ENCODE measurements around the gene CASKIN1. TPM values are rescaled to one million over a fixed set of nuclear protein-coding genes. Genes with fewer than 3 reads are reported as not detected.

Gene CASKIN1
- total RNA-seq, 1 experiment from 2014 or later: 6.6 TPM

GRCh38 chr16:2210386-2211365 lies 14.3 kb upstream of the CASKIN1 start, which contains the start of gene BRICD5:
Gene BRICD5, minus strand, starts transcription at chr16:2210863. Its CDS starts 30 bp downstream, at chr16:2210833.
- no peak for TF ChIP-seq CTCF (IDR thresholded peaks at IDR 0.05; ENCODE audit: insufficient read depth in 1 of 2, low read depth in 1 of 2, low read length in 1 of 2, severe bottlenecking in 1 of 2, unreplicated experiment in 1 of 2)
- peak in 1 of 2 experiments; percentile 32 for DNase-seq
- Mint-ChIP-seq H3K27ac (ENCODE audit: unreplicated experiment) (no peak within 1 kb of the TSS), H3K9me3 (ENCODE audit: unreplicated experiment) (no peaks in the 10 kb centered on the region), H3K4me3 (ENCODE audit: unreplicated experiment) (peak within 1 kb of the TSS; percentile 73), H3K4me1 (ENCODE audit: low read depth, unreplicated experiment) (peaks cover 7% of the 10 kb centered on the region), H3K27me3 (ENCODE audit: insufficient read depth, unreplicated experiment) (no peaks in the 10 kb centered on the region), H3K36me3 (ENCODE audit: insufficient read depth, unreplicated experiment) (peaks cover 76% of the 10 kb centered on the region)
- CTCF ChIA-PET: interaction anchor here (0.6 kb wide), 1 partner anchor 16 kb away, joined by 4 read pairs; no protein-coding TSS in a partner anchor
- no TSS peak for BruUV-seq (replicated peaks)
- Histone ChIP-seq H3K4me1 (peaks cover 21% of the 10 kb centered on the region), H3K9me3 (no peaks in the 10 kb centered on the region), H3K27me3 (replicated peaks; ENCODE audit: control insufficient read depth, insufficient read depth, low read length) (no peaks in the 10 kb centered on the region), H3K36me3 (ENCODE audit: control insufficient read depth, insufficient read depth, low read length) (peaks cover 6% of the 10 kb centered on the region), H3K4me3 (ENCODE audit: low read depth, low read length) (no peak within 1 kb of the TSS)
- POLR2A ChIA-PET: interaction anchor here (0.5 kb wide), 1 partner anchor 54 kb away, joined by 4 read pairs; no protein-coding TSS in a partner anchor
- intact Hi-C loops (cut with micrococcal nuclease; ENCODE audit: unreplicated experiment): no loop called here

DNA sequence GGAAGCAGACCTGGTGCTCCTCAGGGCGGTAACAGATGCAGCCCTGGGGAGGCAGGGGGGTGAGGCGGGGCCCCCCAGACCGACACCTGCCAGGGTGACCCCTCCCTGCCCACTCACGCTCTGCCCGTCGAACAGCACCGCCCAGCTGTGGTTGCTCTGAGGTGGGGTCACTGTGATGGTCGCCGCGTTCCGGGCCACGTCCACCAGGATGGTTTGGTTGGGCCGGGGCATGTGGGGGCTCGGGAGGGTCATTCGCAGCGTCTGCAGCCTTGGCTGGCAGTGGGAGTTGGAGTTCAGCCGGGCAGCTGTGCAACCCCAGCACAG lies 13.6 kb upstream of the CASKIN1 start:
- peaks cover 21% of the 10 kb centered on the region for H3K4me1 ChIP-seq
- ChIA-PET CTCF (no interaction called here), POLR2A (no interaction called here)
- TF ChIP-seq CTCF (IDR thresholded peaks at IDR 0.05; ENCODE audit: insufficient read depth in 1 of 2, low read depth in 1 of 2, low read length in 1 of 2, severe bottlenecking in 1 of 2, unreplicated experiment in 1 of 2): no peak
- no peaks in the 10 kb centered on the region for H3K9me3 ChIP-seq
- peaks cover 6% of the 10 kb centered on the region for H3K36me3 ChIP-seq (ENCODE audit: control insufficient read depth, insufficient read depth, low read length)
- H3K4me1 Mint-ChIP-seq (ENCODE audit: low read depth, unreplicated experiment): peaks cover 7% of the 10 kb centered on the region
- intact Hi-C loops (cut with micrococcal nuclease; ENCODE audit: unreplicated experiment): no loop called here
- H3K4me3 Mint-ChIP-seq (ENCODE audit: unreplicated experiment): no peak overlapping the region
- DNase-seq: no peak
- peaks cover 71% of the 10 kb centered on the region for H3K36me3 Mint-ChIP-seq (ENCODE audit: insufficient read depth, unreplicated experiment)
- no TSS peak for BruUV-seq (replicated peaks)
- H3K27me3 ChIP-seq (replicated peaks; ENCODE audit: control insufficient read depth, insufficient read depth, low read length): no peaks in the 10 kb centered on the region
- no peak overlapping the region for H3K27ac Mint-ChIP-seq (ENCODE audit: unreplicated experiment)
- no peaks in the 10 kb centered on the region for H3K9me3 Mint-ChIP-seq (ENCODE audit: unreplicated experiment)
- H3K4me3 ChIP-seq (ENCODE audit: low read depth, low read length): no peak overlapping the region
- H3K27me3 Mint-ChIP-seq (ENCODE audit: insufficient read depth, unreplicated experiment): no peaks in the 10 kb centered on the region

DNA sequence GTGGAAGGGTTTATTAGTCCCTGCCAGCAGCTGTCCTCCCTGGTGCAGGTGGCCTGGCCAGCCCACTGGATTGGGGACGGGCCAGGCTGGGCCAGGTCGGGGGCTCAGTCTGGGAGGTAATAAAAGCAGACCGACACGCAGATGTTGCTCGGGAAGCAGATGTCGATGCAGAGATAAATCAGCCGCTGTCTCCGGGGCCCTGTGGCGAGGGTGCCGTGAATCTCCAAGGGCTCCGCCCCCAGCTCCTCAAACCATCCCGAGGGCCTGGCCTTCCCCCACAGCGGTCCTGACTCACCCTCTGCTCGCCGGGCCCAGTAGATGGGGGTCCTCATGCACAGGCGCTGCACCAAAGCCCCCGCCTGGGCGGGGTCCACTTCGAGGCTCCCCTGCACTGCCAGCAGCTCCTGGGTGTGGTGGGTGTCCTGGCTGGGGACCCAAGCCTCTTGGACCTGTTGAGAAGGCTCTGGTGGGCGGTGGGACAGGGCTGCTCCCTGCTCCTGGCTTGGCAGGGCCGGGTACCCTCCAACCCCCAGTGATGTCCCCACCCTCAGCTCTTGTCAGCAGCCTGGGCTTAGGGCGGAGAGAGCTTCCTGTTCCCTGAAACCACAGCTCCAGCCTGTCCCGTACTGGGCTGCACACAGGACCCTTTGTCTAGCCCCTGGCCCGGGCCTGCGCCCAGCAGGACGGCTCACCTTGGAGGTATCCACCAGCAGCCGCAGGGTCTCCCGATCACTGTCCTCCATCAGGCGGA lies 13.0 kb upstream of the CASKIN1 start:
- Histone ChIP-seq H3K9me3 (no peaks in the 10 kb centered on the region), H3K36me3 (ENCODE audit: control insufficient read depth, insufficient read depth, low read length) (peaks cover 6% of the 10 kb centered on the region), H3K4me1 (peaks cover 21% of the 10 kb centered on the region), H3K4me3 (ENCODE audit: low read depth, low read length) (no peak overlapping the region), H3K27me3 (replicated peaks; ENCODE audit: control insufficient read depth, insufficient read depth, low read length) (no peaks in the 10 kb centered on the region)
- Mint-ChIP-seq H3K27ac (ENCODE audit: unreplicated experiment) (no peak overlapping the region), H3K36me3 (ENCODE audit: insufficient read depth, unreplicated experiment) (peaks cover 70% of the 10 kb centered on the region), H3K4me1 (ENCODE audit: low read depth, unreplicated experiment) (peaks cover 11% of the 10 kb centered on the region), H3K4me3 (ENCODE audit: unreplicated experiment) (no peak overlapping the region), H3K27me3 (ENCODE audit: insufficient read depth, unreplicated experiment) (no peaks in the 10 kb centered on the region), H3K9me3 (ENCODE audit: unreplicated experiment) (no peaks in the 10 kb centered on the region)
- intact Hi-C loops (cut with micrococcal nuclease; ENCODE audit: unreplicated experiment): no loop called here
- ChIA-PET POLR2A (no interaction called here), CTCF (no interaction called here)
- BruUV-seq (replicated peaks): no TSS peak
- TF ChIP-seq CTCF (IDR thresholded peaks at IDR 0.05; ENCODE audit: insufficient read depth in 1 of 2, low read depth in 1 of 2, low read length in 1 of 2, severe bottlenecking in 1 of 2, unreplicated experiment in 1 of 2): no peak
- DNase-seq: no peak

Data from Caco-2 (cell line).